GM12891 (cell line): ENCODE data around the gene PDCD1.

Source experiments
- DNase-seq: peaks from one replicate; pipeline ENCODE4 v3.0.0; 2011; ENCODE audit warnings: low spot score; ENCODE audit not compliant: insufficient read length
- FAIRE-seq: peaks from 2 replicates; lab custom pipeline; 2011; peaks lifted over from hg19 to GRCh38; lab: Jason Lieb, UNC
- PAX5 ChIP-seq: IDR thresholded peaks from 2 replicates; pipeline ENCODE4 v1.6.1; 2011; ENCODE audit warnings: low read length, moderate library complexity, mild to moderate bottlenecking; ENCODE audit not compliant: insufficient read depth, severe bottlenecking
- POLR2A ChIP-seq: IDR thresholded peaks from 2 replicates; pipeline ENCODE4 v1.6.1; 2011; ENCODE audit warnings: low read depth, low read length, control low read depth
- POLR2AphosphoS5 ChIP-seq: IDR thresholded peaks from 2 replicates; pipeline ENCODE4 v1.6.1; 2011; ENCODE audit warnings: low read depth, low read length, control low read depth
- POU2F2 ChIP-seq: IDR thresholded peaks from 2 replicates; pipeline ENCODE4 v1.6.1; 2011; ENCODE audit warnings: low read depth, mild to moderate bottlenecking, control low read depth, low read length, moderate library complexity
- SPI1 ChIP-seq: IDR thresholded peaks from 2 replicates; pipeline ENCODE4 v1.6.1; 2011; ENCODE audit warnings: low read depth, low read length, control low read depth
- TAF1 ChIP-seq: IDR thresholded peaks from 2 replicates; pipeline ENCODE4 v1.6.1; 2011; ENCODE audit warnings: low read depth, low read length, control low read depth

The PDCD1 gene

GRCh38 chr2:241859436-241860183 lies 916 bp upstream of the PDCD1 start:
- peak; percentile 88 for DNase-seq
- FAIRE-seq: no peak
- TF ChIP-seq POU2F2: 0 out of 2 replicates have a peak, but pooled peaks have one; percentile 36
- peak; percentile 85 for TF ChIP-seq SPI1
- TF ChIP-seq PAX5: no peak
- 0 out of 2 replicates have a peak, but pooled peaks have one; percentile 28 for TF ChIP-seq POLR2A

GRCh38 chr2:241859017-241859435 lies 332 bp upstream of the PDCD1 start:
- no peak for FAIRE-seq
- no peak for TF ChIP-seq TAF1
- no peak for TF ChIP-seq SPI1
- no peak for TF ChIP-seq PAX5
- no peak for TF ChIP-seq POU2F2
- TF ChIP-seq POLR2A: no peak; the same call in 1 of the 2 replicates
- TF ChIP-seq POLR2AphosphoS5: no peak
- DNase-seq: no peak

- FAIRE-seq (no peak), DNase-seq (peak; percentile 23)
- TF ChIP-seq POU2F2: no peak
- TF ChIP-seq POLR2A: no peak
- TF ChIP-seq PAX5: no peak
- no peak for TF ChIP-seq POLR2AphosphoS5
- TF ChIP-seq TAF1: no peak
- TF ChIP-seq SPI1: no peak
These were observed 1.0 kb downstream of the PDCD1 start for GRCh38 chr2:241857572-241858121.

GRCh38 chr2:241857041-241857541 lies 1.6 kb downstream of the PDCD1 start:
- FAIRE-seq: no peak
- TF ChIP-seq POLR2AphosphoS5 (no peak), TAF1 (no peak), PAX5 (no peak), SPI1 (no peak)
- DNase-seq: no peak

GRCh38 chr2:241855888-241856422 lies 2.7 kb downstream of the PDCD1 start:
- no peak for DNase-seq
- TF ChIP-seq POLR2AphosphoS5 (no peak), POU2F2 (no peak), TAF1 (no peak), POLR2A (no peak), PAX5 (no peak), SPI1 (no peak)
- no peak for FAIRE-seq

- DNase-seq: no peak
- TF ChIP-seq POLR2A (no peak), TAF1 (no peak), POU2F2 (no peak), SPI1 (no peak), PAX5 (no peak), POLR2AphosphoS5 (no peak)
- FAIRE-seq: no peak
These were observed 3.3 kb downstream of the PDCD1 start for GRCh38 chr2:241855245-241855887.

- no peak for FAIRE-seq
- TF ChIP-seq PAX5 (no peak), POU2F2 (no peak), POLR2A (no peak), TAF1 (no peak), SPI1 (no peak), POLR2AphosphoS5 (no peak)
- DNase-seq: peak; percentile 21
These were observed 4.1 kb downstream of the PDCD1 start for GRCh38 chr2:241854342-241855244.

GRCh38 chr2:241853651-241854341 lies 4.9 kb downstream of the PDCD1 start:
- FAIRE-seq: no peak
- peak; percentile 35 for DNase-seq
- no peak for TF ChIP-seq TAF1
- TF ChIP-seq PAX5: no peak
- TF ChIP-seq POLR2A: no peak
